Measurements from ENCODE around the gene YTHDF1.

- TF ChIP-seq CTCF (IDR thresholded peaks at IDR 0.05; ENCODE audit: low read depth, low read length), result no peak
- TF ChIP-seq POLR2A (IDR thresholded peaks at IDR 0.05; ENCODE audit: extremely low read depth, insufficient read length), result no peak
- TF ChIP-seq MYC (IDR thresholded peaks at IDR 0.05; ENCODE audit: low read depth, low read length), result no peak
- TF ChIP-seq MAX (IDR thresholded peaks at IDR 0.05; ENCODE audit: low read depth, low read length), result no peak
Observed at GRCh38 chr20:63191400-63191799, 24.5 kb downstream of the YTHDF1 start.

All from NB4 (cell line).